HG03439 (cell line): Measurements from ENCODE around the gene ANAPC1.
A peak's percentile ranks its signal among the peaks of the same experiment; 100 is the strongest.
"Not testable (repeated sequence)": the region's sequence is repeated elsewhere in the genome, so short reads cannot be mapped to it uniquely, and the experiment has no call there.

ENCODE experiments used
- ATAC-seq: cut with Tn5 transposase; IDR thresholded peaks from one replicate; pipeline ENCODE4 v1.9.1; 2021; ENCODE audit warnings: mild to moderate bottlenecking, moderate library complexity; ENCODE audit not compliant: unreplicated experiment

ANAPC1 gene

DNA sequence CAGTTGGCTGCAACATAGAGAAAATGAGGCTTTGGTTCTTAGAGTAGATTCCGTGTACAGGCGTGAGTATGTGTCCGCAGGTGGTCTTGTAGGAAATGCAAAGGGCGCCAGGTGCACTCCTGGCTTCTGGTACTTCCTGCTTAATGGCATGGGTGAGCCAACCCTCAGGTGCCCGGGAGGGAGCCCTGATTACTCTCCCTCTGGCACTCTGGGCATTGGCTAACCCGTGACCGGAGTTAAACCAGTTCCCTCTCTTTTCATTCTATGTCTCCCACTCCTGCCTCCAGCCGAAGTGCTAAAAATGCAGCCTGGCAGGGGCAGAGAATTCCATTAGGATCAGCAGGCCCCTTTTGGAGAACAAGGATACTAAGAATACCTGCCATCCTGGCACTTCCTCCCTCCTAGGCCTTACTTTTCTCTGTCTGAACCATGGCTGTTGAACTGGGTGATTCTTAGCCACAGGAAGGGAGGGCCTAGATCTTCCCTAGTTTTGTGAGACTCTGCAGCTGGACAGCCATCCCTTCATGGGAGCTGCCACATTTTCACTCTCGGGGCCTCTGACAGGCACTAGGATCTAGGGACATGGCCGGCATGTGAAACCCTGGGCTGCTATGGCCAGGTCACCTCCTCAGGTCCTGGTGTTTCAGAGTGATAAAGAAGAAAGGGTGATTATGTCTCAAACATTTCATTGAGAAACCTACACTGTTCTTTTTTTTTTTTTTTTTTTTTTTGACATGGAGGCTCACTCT, 20.9 kb upstream of the ANAPC1 start:
- no peak for ATAC-seq

DNA sequence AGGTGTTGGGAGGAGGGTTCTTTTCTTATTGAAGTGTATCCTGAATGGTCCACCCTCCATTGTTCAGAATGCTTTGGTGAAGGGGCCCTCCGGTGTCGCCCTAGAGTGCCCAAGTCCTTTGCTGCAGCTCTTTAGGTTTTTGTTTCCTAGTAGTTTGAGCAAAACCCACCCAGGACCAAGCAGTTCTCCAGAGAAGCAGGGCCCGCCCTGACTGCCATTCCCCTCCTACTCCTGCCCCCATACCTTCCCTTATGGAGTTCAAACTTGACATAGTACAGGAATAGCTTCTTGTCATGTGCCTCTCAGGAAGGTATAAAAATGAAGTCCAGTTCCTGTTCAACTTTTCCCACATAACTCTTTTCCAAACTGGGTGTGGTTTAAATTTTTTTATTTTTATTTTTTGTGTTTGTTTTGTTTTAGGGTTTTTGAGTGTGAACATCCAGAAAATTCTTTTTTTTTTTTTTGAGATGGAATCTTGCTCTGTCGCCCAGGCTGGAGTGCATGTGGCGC, 20.0 kb upstream of the ANAPC1 start:
- no peak for ATAC-seq

DNA sequence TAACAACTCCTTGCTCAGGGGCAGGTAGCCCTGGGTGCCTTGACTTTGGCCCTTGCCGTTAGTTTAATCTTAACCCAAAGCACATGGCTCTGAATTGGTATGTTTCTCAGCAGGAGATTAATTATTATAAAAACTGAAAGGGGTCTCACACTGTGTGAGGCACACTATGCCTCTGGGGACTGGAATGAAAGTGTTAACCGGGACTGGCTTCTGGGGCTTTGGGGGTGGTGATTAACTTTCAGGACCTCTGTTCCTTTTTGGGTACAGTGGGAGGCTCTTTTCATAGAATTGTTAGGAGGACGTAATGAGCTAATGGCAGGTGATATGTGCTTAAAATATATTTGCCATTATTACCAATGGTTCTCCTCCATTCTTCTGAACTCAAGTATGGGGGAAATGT, 19.5 kb upstream of the ANAPC1 start:
- no peak for ATAC-seq

DNA sequence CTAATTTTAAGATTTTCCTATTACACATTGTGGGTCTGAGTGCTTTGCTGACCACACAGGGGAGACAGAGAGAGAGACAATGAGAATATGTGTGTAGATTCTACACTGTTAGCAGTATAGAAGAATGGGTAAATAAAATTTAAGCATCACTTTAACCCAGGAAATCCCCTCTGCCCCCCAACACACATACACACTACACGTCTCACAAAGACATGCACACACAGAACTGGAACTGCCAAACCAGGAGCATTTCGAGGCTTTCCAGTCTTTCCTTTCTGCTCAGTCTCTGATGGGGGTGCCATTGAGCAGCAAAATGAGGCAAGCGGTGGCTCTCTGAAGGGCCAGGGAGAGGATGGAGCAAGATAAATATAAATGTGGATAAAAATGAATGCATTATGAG, 16.9 kb upstream of the ANAPC1 start:
- ATAC-seq: no peak

DNA sequence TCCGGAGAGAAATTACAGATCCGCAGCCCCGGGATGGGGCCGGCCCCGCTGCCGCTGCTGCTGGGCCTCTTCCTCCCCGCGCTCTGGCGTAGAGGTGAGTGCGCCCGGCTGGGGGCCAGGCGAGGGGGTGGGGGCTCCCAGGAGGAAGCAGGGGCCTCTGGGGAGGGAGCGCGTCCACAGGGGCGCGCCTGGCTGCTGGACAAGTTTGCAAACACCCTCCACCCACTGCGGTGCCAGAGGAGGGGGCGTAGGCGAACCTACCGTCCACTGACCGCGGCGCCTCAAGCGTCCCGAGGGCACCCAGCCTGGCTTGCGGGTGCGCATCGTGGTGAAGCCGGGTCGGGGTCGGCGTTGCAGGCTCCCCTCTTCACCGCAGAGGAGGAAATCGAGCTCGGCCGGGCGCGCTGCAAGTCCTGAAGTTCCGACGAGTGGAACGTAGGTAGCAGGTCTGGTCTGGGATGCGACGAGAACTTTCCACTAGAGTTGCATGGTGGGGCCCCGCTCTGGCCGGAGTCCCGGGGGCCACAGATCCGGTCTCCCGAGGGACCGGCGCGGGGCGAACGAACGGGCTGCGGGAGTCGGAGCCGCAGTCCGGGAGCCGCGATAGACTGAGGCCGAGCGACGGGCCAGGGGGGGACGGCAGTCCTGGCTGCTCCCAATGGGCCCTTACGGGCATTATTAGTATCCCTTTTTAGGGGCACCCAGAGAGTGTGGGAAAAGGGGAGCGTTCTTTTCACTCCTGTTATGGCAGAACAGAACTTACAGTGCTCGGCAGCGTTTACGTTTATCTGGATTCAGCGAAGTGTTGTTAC, 14.9 kb upstream of the ANAPC1 start:
- ATAC-seq: no peak

DNA sequence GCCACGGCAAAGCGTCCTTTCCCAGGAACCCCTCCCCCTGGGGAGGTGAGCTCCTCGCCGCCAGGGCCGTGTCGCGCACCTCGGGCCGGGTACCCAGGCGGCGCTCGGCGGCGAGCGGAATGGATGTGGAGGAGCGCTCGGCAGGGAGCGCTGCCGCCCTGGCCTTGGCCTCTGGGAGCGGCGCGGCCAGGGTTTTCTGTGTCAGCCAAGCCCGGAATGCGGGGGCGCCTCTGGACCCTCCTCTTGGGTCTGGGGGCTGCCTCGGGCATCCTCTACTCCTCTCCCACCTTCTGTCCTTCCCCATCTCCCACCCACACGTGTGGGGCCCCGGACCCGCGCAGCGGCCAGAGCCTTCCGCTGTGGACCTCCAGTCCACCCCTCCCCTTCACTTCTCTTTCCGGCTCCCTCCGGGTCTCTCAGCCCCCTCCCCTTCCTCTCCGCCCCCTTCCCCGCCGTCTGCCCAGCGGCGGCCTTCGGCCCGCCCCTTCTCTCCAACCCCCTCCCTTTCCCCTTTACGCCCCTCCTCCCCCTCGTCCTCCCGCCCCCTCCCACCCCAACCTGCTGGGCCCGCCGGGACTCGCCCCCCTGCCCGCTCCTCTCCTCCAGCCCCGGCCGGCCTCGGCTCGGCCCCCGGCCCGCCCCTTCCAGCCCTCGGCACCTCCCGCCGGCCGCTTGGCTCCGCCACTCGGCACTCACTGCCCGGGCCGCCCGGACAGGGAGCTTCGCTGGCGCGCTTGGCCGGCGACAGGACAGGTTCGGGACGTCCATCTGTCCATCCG, 14.1 kb upstream of the ANAPC1 start, which contains the start of gene MERTK:
Gene MERTK, plus strand, starts transcription at position 684 of the 779 bp plus-strand sequence. CDS start 129 bp downstream, outside the sequence.
- ATAC-seq: no peak

DNA sequence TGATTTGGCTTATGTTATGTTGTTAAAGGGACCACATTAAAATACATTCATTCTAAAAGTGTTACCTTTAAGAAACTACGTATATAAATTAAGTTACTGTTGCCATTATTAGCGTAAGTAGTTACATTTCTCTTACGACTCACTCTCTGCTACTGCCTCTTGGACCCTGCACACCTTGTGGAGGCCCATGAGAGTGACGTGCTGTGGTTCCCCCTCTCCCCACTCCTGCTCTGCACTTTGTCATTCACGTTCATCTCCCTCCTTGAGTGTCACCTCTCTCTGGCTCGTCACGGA, 13.6 kb upstream of the ANAPC1 start:
- ATAC-seq: no peak

DNA sequence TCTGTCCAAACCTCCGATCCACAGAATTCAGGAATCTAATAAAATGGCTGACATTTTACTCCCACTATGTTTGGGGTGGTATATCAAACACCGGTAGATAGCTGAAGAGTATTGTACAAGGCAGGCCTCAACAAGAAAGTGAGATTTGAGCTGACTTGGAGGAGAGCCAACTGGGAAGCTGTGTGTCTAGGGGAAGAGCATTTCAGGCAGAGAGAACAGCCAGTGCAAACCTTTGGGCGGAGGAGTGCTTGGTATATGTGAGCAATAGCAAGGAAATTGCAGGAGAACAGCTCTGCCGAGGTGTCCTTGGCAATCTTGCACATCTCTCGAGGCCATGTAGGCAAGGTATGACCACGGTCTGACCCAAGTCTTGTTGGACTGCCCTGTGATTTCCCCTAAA, 12.6 kb upstream of the ANAPC1 start:
- ATAC-seq: no peak

DNA sequence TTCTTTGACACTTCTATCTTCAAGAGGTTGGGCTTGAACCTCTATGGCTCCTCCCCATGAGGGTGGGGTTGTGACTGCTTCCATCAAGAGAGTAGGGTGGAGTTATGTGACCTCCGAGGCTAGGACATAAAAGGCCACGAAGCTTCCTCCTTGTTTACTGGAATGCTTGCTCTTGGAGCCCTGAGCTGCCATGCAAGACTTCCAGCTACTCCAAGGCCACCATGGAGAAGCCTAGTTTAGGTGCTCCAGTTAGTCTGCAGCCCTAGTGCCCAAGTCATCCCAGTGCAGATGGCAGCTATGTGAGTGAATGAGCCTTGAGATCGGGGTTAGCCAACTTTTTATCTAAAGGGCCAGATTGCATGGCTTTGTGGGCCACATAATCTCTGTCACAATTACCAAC, 12.0 kb upstream of the ANAPC1 start:
- no peak for ATAC-seq

DNA sequence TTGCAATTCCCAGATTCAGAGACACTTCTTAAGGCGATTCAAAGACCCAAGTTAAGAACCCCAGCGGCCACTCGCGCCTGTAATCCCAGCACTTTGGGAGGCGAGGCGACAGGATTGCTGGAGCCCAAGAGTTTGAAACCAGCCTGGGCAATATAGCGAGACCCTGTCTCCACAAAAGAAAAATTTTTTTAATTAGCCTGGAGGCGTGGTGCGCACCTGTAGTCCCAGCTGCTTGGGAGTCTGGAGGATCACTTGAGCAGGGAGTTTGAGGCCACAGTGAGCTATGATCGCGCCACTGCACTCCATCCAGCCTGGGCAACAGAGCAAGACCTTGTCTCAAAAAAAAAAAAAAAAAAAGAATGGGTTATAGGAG, 585 bp upstream of the ANAPC1 start:
- ATAC-seq: peak; percentile 13

DNA sequence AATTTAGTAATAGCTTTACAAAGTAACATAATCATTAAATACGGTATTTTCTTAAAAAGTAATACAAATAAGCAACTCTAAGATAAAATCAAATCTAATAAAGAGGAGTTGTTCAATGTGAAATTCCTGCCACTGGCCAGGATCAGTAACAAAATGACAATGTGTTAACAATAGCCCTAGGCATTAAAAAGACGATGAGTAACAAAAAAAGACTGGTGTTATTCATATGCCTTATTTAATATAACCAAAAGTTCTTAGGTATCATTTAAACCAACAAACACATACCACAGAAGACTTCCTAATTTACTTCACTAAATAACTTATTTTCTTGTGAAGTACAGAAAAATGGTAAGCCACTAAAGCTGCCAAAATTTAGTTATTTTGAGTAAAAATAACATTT, 11.2 kb downstream of the ANAPC1 start:
- not testable (repeated sequence) for ATAC-seq

DNA sequence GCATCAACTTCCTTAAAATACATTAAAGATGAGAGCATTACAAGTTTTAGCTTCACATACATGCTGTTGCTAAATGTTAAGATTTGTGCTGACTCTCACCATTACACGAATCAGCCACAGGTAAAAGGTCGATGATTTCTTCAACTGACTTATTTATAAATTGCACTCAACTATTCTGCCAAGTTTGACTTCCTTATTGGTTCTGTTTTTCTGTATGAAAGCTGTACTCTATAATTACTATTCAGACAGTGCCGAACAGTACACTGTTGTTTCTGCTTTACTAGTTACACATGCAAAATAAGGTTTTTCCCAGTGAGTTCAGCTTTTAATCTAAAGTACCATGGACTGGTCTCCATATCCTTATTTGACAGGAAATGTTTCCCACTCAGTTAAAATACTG, 18.9 kb downstream of the ANAPC1 start:
- ATAC-seq: not testable (repeated sequence)

DNA sequence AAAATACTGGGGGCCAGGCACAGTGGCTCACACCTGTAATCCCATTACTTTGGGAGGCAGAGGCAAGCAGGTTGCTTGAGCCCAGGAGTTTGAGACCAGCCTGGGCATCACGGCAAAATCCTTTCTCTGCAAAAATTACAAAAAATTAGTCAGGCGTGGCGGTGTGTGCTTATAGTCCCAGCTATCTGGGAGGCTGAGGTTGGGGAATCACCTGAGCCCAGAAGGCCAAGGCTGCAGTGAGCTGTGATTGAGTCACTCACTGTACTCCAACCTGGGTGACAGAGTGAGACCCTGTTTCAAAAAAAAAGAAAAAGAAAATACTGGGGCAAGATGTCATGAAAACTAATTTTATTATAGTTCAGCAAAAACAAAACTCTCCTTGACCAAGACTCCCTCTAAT, 24.0 kb downstream of the ANAPC1 start:
- not testable (repeated sequence) for ATAC-seq

DNA sequence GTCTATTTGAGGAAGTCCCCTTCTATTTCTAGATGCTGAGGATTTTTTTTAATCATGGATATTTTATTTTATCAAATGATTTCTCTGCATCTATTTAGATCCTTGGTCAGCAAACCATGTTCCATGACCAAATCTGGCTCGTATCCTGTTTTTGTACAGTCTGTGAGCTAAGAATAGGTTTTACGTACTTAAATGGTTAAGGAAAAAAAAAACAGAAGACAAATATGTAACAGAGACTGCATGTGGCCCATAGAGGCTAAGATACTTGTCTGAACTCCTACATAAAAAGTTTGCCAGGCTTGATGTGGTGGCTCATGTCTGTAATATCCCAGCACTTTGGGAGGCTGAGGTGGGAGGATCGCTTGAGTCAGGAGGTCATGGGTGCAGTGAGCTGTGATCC, 31.4 kb downstream of the ANAPC1 start:
- not testable (repeated sequence) for ATAC-seq

DNA sequence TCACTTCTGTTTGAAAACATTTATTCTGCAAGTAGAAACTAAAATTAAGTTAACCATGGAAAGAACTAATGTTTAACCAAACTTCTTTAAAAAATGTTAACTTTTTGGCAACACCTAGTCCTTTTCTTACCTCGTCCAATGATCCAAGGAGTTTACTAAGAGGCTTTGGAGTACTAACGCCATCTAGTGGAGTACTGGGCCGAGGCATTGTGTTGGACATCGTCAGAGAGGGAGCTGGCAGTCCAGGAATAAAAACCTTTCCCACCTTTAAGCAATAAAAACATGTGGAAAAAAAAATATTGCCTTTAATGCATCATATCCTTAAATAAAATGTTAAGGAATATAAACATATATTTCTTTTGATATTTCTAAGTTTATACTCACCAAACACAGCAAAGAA, 33.3 kb downstream of the ANAPC1 start:
- not testable (repeated sequence) for ATAC-seq

DNA sequence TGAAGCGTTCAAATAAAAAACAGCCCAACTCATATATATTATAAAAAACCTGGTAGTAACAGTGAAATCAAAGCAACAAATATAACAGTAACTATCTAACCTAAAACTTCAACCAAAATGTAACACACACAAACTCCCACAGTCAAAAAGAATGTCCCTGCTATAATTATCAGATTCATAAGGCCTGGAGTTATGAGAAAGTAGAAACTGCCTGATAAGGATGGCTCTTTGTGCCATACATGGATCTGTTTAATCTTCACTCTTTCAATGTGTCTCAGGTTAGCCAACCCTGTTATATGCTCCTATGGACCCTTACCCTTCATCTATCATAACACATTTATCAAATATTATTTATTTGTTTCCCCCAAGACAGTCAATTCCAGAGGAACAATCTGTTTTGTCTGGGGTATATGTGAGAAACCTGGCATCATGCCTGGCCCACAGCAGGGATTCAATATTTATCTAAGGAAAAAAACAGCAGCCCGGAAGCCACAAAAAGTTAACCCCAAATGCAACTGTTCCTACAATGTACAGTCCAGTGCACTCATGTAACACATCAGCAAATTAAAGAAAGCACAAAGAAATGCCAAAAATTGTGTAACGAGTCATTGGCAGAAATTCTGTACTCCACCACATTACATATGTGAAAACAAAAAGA, 44.2 kb downstream of the ANAPC1 start:
- ATAC-seq: not testable (repeated sequence)

DNA sequence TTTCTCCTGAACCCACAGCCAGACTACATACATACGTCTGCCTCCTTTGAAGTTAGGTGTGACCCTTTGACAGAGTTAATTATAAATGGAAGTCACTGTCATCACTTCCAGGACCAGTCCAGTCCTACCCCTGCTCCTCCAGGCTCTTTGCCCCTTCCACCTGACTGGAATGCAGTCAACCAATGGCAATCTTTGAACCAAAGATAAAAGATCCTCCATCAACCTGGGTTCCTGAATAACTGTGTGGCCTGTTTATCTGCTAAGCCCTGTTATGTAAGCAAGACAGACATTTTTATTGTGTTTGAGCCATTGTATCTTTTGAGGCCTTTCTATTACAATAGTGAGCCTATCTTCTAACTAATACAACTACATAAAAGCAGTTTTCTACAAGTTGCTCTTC, 45.0 kb downstream of the ANAPC1 start:
- not testable (repeated sequence) for ATAC-seq

DNA sequence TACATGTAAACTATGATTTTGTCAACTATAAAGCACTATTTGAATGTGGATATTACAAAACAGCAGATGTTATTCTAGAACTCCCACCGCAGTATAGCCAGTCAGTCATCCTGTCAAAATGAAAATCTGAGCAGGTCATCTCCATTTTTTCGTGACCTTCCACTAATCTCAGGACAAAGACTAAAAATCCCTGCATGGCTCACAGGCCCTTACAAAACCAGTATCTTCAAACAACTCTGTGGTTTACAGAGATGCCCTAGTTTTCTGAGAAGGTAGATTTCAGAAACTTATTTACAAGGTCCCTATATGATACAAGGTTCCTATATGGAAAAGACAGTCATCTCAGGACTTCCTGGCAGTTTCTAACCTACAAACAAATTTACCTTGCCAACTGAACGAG, 49.8 kb downstream of the ANAPC1 start:
- ATAC-seq: not testable (repeated sequence)

DNA sequence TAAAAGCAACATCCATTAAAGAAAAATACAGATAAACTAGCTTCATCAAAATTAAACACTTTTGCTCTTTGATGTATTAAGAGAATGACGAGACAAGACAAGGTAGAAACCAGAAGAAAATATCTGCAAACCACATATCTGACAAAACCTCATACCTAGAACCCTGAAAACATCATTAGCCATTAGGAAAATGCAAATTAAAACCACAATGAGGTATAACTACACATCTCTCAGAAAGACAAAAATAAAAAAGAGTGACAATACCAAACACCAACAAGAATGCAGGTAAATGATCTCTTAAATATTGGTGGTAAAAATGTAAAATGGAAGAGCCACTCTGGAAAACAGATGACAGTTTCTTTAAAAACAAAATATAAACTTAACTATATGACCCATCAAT, 53.5 kb downstream of the ANAPC1 start:
- ATAC-seq: peak; percentile 77

DNA sequence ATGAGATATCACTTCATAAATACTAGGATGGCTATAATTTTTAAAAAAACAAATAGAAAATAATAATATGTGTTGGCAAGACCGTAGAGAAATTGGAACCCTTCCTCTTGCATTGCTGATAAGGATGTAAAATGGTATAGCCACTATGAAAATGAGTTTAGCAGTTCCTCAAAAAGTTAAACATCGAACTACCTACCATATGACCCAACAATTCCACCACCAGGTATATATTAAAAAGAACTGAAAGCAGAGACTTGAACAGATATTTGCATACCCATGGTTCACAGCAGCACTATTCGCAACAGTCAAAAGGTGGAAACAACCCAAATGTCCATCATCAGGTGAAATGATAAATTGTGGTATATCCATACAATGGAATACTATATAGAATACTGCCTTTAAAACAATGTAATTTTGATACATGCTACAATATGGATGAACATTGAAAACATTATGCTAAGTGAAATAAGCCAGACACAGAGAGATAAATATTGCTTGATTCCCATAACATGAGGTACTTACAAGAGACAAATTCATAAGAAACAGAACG, 55.7 kb downstream of the ANAPC1 start:
- ATAC-seq: not testable (repeated sequence)
